AG04450 (cell line): ENCODE results near the gene HORMAD2. TPM values are rescaled to one million over a fixed set of nuclear protein-coding genes. Genes with fewer than 3 reads are reported as not detected.

Experiments
- CTCF ChIA-PET: fragments of 300-600, 350-600 bp; formaldehyde crosslinking; extraction: SDS; loops from one replicate; lab custom pipeline; 2022; ENCODE audit warnings: antibody characterized with exemption, inconsistent platforms; lab: Charles Lee
- POLR2A ChIA-PET: fragments of 350-600 bp; formaldehyde crosslinking; extraction: SDS; loops from one replicate; lab custom pipeline; 2021; ENCODE audit warnings: antibody characterized with exemption, inconsistent platforms; lab: Yijun Ruan, JAX
- DNase-seq: peaks from one replicate; pipeline ENCODE4 v3.0.0-alpha.2; 2011; ENCODE audit warnings: low read depth, low spot score
- H3K27ac ChIP-seq: one replicate; pipeline ENCODE4 v1.5.1; 2012; ENCODE audit warnings: low read depth, low read length, control low read depth
- H3K27me3 ChIP-seq: one replicate; pipeline ENCODE4 v1.6.0; 2012; ENCODE audit warnings: low read length; ENCODE audit not compliant: control insufficient read depth, insufficient read depth
- H3K4me3 ChIP-seq: 2 replicates; pipeline ENCODE4 v1.5.1; 2011; ENCODE audit warnings: mild to moderate bottlenecking, low read depth, low read length, control low read depth
- H3K9me3 ChIP-seq: 2 replicates; pipeline ENCODE4 v1.5.1; 2012; ENCODE audit warnings: low read length; ENCODE audit not compliant: control insufficient read depth, insufficient read depth
- CTCF ChIP-seq: IDR thresholded peaks from 2 replicates; pipeline ENCODE4 v1.5.1; 2011; ENCODE audit warnings: low read depth, low read length, control low read depth, inconsistent platforms
- polyA minus RNA-seq: library from RNA; depleted of rRNA, polyadenylated mRNA; stranded (reverse); fragments of >200 nt; gene quantifications from 2 replicates; pipeline ENCODE4 v1.2.3, GENCODE V29; 2011; rRNA and poly(A)+ RNA removed
- polyA plus RNA-seq: library from polyadenylated mRNA; depleted of rRNA; stranded (reverse); fragments of >200 nt; gene quantifications from 2 replicates; pipeline ENCODE4 v1.2.3, GENCODE V29; 2011; rRNA removed

Gene HORMAD2
- polyA plus RNA-seq (not detected in 2 replicates), polyA minus RNA-seq (not detected in 2 replicates)

GRCh38 chr22:30079952-30080533, at the start of gene HORMAD2:
HORMAD2 (plus strand) TSS chr22:30080464; CDS start chr22:30093953, 13,489 bp downstream.
- peaks cover 18% of the 10 kb centered on the region for H3K27me3 ChIP-seq
- no peak for DNase-seq
- H3K4me3 ChIP-seq: no peak within 1 kb of the TSS
- H3K9me3 ChIP-seq: peaks cover 8% of the 10 kb centered on the region; the same call in 1 of the 2 replicates
- no peak within 1 kb of the TSS for H3K27ac ChIP-seq
- CTCF ChIA-PET: no interaction called here
- POLR2A ChIA-PET: no interaction called here
- no peak for TF ChIP-seq CTCF

- H3K4me3 ChIP-seq: no peak overlapping the region
- H3K27ac ChIP-seq: no peak overlapping the region
- CTCF ChIA-PET: no interaction called here
- H3K27me3 ChIP-seq: no peaks in the 10 kb centered on the region
- H3K9me3 ChIP-seq: no peaks in the 10 kb centered on the region
- POLR2A ChIA-PET: no interaction called here
- no peak for DNase-seq
- no peak for TF ChIP-seq CTCF
Observed at GRCh38 chr22:30031328-30031727, 48.9 kb upstream of the HORMAD2 start.

GRCh38 chr22:30031764-30032455, 48.4 kb upstream of the HORMAD2 start:
- no peak overlapping the region for H3K4me3 ChIP-seq
- H3K27me3 ChIP-seq: no peaks in the 10 kb centered on the region
- no peak for DNase-seq
- H3K9me3 ChIP-seq: no peaks in the 10 kb centered on the region
- H3K27ac ChIP-seq: no peak overlapping the region
- no peak for TF ChIP-seq CTCF
- POLR2A ChIA-PET: no interaction called here
- CTCF ChIA-PET: no interaction called here

GRCh38 chr22:30033137-30033536, 47.1 kb upstream of the HORMAD2 start:
- DNase-seq: no peak
- Histone ChIP-seq H3K27ac (no peak overlapping the region), H3K27me3 (no peaks in the 10 kb centered on the region), H3K9me3 (no peaks in the 10 kb centered on the region), H3K4me3 (no peak overlapping the region)
- ChIA-PET CTCF (no interaction called here), POLR2A (no interaction called here)
- TF ChIP-seq CTCF: no peak

- no peak for DNase-seq
- TF ChIP-seq CTCF: no peak
- Histone ChIP-seq H3K27me3 (no peaks in the 10 kb centered on the region), H3K27ac (no peak overlapping the region), H3K9me3 (no peaks in the 10 kb centered on the region), H3K4me3 (no peak overlapping the region)
- ChIA-PET POLR2A (no interaction called here), CTCF (interaction anchor here (0.7 kb wide), 1 partner anchor 28 kb away, joined by 4 read pairs; no protein-coding TSS in a partner anchor)
Observed at GRCh38 chr22:30033901-30034300, 46.4 kb upstream of the HORMAD2 start.
